DMS153 treated with DMSO at 0.1 percent for 48 hours (cell line): ENCODE data around the gene TTN.
"Not testable (repeated sequence)": the region's sequence is repeated elsewhere in the genome, so short reads cannot be mapped to it uniquely, and the experiment has no call there.

Experiments
- DNase-seq: peaks from one replicate; lab custom pipeline; 2025; ENCODE audit not compliant: unreplicated experiment; lab: John Stamatoyannopoulos, UW

Gene TTN

DNA sequence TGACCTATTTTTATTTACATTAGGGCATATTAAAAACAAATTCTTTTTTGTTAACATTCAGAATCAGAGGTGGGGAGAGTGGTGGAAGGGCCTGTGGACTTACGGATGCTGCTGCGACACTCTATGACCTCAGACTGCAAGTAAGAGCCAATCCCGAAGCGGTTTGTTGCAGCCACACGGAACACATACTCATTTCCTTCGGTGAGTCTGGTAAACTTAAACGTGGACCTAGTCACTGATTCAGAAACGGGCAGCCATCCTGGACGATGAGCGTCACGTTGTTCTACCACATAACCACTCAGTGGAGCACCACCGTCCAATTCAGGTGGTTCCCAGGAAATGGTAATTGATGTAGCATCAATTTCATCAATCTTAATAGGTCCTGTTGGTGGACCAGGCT is 265.1 kb downstream of the TTN start:
- no peak for DNase-seq

DNA sequence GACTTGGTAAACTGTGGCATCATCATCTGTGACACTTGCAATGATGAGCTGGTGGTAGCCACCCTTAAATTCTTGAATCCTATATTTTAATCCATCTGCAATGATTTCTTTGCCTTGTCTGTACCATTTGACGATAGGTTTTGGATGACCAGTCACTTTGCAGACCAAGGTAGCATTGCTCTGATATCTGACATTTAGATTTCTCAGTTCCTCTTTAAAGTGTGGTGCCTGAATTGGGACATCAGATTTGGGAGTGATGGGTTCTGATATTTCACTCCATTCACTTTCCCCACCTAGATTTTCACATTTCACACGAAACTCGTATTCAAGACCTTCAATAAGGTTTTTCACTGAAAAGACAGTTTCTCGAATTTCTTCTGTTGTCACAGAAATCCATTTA is 271.2 kb downstream of the TTN start:
- DNase-seq: no peak

DNA sequence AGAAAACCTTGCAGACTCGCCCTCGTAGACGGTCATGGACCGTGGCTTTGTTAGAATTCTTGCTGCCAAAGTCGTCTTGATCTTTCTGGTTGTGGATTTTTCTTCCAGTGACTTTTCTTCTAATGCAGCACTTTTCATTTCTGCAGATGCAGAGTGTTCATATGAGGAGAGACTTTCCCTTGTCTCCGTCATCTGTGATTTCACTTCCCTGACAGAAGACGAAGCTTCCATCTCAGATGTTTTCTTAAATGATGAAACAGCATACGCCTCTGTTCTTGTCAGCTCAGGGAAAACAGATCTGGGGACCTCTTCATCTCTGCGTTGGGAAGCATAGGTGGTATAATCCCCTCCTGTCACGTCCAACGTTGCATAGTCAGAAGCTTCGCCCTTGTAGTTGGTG is 276.1 kb downstream of the TTN start:
- no peak for DNase-seq

DNA sequence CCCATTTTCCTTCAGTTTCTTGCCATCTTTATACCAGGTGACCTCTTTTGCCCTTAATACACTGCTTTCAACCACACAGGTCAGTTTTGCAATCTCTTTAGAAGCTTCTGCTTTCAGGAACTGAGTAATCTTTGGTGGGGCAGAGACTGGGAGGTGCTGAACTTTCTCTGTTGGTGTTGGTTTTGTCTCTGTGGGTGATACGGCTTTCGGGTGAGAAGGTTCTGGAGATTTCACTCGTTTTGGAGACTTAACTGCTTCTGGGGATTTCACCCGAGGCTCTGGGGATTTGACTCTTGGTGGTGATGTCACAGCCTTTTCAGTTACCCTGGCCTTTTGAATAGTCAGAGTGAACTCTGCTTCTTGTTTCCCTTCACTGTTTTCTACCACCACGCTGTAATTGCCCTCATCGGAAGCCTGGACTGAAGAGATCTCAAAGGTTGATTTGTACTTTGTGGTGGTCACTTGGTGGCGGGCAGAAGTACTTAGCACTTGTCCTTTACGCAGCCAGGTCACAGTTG is 276.5 kb downstream of the TTN start:
- DNase-seq: no peak

DNA sequence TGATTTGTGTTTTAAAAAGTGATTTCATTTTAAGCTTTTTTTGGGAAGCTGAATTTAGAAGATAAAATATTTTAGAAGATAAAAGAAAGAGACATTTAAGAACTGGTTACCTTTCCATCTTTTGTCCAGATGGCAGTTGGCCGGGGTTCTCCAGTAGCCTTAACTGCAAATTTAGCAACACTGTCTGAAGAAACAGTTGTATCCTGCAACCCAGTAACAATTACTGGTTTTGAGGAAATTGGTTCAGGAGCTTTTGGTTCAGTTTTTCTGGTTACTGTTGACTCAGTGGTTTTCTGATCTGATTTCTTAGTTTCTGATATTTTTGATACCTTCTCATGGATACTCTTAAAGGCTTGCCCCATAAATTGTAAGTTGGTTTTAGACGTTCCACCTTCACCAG is 277.1 kb downstream of the TTN start:
- no peak for DNase-seq

DNA sequence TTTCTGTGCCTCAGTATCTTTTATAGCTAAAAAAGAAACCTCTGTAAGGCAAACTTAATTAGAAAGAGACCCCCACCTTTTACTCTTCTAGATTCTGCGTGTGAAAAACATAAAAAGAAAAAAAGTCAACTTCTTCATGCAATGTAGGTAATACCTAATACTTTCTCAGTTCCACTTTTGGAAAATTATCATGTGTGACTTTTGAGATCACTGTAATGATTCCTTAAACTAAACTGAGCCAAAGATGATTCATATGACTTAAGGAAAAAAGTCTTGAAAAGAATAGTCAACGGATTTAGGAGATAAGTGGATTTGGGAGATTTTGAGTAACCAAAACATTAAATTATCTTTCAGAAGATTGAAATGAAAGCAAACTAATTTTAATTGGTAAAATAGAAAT is 278.0 kb downstream of the TTN start:
- DNase-seq: no peak

DNA sequence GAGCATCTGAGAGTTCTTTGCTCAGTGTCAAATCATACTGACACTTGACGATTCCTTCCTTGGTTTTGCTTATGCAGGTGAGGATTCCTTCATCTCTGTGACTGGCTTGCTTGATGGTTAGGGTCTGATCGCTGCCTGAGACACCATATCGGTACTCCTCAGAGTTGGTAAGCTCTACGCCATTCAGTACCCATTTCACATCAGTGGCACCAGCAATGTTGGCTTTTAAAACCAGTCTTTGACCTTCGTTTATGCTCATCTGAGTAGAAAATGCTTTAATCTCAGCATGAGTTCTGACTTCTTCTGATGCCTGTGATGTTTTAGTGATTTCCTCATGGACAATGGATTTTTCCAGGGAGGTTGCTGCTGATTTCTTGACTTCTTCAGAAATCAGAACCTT is 278.6 kb downstream of the TTN start:
- no peak for DNase-seq

DNA sequence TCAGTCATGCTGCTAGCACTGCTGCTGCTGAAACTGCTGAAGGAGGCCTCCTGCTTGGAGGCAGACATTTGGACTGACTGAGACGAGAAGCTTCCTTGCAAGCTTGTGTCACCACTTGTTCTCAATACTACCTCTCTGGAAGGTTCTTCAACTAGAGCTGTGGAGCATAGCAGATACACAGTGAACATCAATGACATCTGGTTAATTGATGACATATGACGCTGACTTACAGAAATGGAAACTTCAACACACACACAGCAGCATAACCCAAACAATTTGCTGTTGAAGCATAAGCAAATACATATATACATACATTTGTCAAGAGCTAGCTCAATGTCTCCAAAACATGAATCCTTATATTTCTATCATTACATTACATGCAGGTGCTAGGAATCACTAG is 279.6 kb downstream of the TTN start:
- DNase-seq: no peak

DNA sequence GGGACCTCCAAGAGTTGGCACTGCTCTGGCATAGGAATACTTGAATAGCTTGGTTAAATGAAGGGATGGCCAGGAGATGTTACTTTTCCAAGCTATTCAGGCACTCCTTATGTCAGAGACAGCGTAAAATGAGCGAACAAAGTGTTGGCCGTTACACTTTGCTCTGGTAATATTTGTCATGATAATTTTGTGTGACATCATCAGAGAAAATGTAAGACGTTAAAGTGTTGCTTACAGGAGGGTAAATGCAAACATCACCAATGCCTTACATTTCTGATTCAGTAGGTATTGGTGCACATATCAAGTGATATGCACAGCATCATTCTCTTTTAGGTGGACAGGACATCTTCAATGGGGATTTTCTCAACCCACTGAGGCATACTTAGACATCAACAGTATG is 281.0 kb downstream of the TTN start:
- DNase-seq: no peak

DNA sequence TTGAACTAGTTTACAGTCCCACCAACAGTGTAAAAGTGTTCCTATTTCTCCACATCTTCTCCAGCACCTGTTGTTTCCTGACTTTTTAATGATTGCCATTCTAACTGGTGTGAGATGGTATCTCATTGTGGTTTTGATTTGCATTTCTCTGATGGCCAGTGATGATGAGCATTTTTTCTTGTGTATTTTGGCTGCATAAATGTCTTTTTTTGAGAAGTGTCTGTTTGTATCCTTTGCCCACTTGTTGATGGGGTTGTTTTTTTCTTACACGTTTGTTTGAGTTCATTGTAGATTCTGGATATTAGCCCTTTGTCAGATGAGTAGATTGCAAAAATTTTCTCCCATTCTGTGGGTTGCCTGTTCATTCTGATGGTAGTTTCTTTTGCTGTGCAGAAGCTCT is 281.8 kb downstream of the TTN start:
- DNase-seq: not testable (repeated sequence)

DNA sequence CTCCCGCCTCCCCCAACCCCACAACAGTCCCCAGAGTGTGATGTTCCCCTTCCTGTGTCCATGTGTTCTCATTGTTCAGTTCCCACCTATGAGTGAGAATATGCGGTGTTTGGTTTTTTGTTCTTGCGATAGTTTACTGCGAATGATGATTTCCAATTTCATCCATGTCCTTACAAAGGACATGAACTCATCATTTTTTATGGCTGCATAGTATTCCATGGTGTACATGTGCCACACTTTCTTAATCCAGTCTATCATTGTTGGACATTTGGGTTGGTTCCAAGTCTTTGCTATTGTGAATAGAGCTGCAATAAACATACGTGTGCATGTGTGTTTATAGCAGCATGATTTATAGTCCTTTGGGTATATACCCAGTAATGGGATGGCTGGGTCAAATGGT is 282.2 kb downstream of the TTN start:
- not testable (repeated sequence) for DNase-seq

DNA sequence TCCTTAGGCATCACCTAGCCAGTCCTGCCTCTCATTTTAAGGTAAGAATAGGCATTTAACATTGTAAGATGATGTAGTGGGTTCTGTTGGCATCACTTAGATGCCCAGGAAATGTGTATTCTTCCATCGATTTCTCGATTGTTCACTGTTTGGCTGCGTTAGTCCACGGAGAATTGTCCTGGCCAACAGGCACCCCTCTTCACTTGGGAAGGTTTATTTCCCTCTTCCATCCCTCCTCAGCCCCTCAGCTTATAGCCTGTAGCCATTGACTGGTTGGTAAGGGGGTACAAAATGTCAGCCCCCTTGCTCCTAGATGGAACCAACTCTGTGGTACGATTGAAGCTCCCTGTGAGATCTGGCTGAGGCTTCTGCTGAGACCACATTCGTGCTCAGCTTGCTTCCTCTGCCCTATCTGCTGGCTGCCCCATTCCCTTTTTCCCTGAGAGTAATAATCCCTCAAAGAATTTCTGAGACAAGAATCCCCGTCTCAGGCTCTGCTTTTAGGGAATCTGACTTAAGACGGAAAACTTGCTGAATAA is 283.6 kb downstream of the TTN start:
- DNase-seq: no peak

DNA sequence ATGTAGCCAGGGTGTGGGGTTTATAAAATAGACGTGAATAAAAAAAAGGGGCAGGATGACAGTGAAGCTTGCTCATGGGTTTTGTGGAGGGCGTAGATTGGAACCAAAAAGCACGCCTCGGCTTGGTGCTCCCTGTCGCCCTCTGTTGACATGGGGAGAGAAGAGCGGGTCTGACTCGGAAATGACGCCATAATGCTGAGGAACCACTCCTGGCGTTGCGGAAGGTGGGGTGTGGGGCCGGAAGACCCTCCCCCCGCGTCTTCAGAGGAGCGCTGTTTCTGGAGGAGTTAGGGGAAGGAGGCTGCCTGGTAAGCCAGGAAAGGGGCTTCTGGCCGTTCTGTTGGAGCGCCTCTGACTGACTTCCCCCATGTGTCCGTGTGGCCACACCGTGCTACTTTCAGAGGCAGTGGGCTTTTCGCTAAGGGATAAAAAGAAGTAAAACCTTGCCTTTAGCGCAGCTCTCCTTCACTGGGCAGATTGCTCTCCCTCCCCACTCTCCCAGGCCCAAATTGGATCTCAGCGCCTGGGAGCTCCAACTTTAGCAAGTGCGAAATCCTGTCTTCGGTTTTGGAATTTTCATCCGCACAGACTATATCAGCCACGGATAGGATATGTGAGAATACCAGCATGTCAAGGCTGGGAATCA is 284.1 kb downstream of the TTN start:
- peak; percentile 45 for DNase-seq

DNA sequence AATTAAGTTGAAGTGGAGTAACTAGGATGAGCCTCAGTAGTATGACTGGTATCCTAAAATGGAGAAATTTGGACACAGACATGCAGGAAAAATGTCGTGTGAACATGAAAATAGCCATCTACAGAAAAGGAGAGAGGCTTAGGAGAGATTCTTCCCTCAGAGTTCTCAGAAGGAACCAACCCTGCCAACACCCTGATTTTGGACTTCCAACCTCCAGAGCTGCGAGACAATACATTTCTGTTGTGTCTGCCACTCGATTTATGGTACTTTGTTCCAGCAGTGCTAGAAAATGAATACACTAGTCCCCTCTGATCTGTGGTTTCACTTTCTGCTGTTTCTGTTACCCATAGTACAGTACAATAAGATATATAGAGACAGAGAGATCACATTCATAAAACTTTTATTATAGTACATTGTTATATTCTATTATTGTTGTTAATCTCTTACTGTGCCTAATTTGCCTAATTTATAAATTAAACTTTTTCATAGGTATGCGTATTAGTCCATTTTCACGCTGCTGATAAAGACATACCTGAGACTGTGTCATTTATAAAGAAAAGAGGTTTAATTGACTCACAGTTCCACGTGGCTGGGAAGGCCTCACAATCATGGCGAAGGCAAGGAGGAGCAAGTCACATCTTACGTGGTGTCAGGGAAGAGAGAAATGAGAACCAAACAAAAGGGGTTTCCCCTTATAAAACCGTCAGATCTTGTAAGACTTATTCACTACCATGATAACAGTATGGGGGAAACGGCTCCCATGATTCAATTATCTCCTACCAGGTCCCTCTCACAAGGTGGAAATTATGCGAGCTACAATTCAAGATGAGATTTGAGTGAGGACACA is 285.7 kb downstream of the TTN start:
- DNase-seq: no peak

DNA sequence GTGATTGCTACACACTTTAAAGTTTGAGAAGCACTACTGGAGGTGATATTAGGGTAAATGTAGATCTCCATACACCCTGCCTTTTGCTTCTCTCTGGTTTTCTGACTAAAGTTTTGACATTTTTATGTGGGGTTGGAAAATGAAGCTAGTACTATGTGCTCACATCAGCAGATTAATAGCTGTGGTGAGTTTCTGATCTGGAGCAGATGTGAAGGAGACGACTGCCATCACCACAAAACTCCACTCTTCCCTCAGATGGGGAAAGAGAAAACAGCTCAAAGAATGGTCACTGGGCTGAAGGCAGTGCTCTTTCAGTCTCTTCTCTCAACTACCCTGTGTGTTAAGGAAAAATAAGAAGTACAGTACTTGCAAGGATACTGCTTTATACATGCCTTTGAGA is 289.7 kb downstream of the TTN start:
- no peak for DNase-seq

DNA sequence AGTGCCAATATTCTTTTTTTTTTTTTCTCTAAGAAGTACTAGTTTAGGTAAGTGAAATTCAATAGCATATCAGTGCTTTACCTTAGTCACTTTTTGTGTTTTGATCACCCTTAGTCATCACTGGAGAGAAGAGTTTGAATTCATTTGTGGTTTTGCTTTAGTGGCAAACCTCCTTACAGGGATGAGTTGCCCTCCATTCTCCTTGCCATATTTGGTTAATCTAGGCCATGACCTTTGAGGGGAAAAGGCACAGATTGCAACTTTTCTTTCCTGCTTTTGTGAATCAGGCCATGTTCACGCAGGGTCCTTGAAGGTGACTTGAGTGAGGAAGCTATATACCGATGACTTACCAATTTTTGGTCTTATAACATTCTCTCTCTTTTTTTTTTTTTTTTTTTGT is 292.6 kb downstream of the TTN start:
- no peak for DNase-seq

DNA sequence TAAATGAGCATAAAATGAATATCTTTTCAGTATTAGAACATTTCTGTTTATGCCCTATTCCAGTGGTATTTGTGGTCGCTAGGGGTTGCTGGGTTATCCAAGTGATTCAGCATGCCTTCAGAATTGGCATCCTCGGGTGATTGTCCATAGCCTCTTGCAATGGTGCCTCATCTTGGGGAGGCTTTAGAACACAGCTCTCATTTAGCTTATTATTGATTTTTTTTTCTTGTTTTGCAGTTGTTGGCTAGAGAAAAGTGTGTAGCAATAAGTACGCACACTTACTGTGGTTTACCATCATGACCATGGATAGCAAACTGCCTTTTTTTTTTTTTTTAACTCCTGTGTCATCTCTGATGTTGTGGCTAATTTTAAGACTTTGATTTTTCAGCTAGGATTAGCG is 293.3 kb downstream of the TTN start:
- DNase-seq: no peak

DNA sequence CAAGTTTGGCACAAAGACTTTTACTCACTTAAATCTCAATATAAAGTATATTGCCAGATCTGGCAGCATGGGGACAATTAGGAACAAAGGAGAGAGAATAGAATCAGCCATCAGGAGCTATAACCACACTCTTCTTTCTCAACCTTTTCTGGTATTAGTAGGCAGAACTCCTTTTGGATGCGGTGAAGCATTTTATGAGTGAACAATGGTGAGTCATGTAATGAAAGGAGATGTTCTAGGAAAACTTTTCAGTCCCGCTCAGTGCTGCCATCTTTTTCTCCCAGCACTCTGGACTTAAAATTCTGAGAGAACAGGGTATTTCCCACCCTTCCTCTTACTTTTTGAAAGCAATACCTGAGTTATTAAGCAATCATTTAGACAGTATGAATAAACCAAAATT is 294.7 kb downstream of the TTN start:
- no peak for DNase-seq

DNA sequence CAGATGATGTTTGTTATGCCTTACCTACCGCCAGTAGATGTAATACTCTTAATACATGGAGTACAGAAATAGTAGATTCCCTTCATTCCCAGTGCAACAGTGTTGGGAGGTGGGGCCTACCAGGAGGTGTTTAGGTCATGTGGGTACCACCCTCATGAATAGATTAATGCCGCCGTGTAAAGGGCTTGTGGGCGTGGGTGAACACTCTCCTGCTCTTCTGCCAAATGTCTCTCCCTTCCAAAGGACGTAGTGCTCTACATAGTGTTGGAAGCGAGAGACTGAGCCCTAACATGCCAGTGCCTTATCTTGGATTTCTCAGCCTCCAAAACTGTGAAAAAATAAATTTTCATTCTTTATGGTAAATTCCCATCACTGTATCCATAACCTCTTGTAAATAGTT is 296.8 kb downstream of the TTN start:
- no peak for DNase-seq

DNA sequence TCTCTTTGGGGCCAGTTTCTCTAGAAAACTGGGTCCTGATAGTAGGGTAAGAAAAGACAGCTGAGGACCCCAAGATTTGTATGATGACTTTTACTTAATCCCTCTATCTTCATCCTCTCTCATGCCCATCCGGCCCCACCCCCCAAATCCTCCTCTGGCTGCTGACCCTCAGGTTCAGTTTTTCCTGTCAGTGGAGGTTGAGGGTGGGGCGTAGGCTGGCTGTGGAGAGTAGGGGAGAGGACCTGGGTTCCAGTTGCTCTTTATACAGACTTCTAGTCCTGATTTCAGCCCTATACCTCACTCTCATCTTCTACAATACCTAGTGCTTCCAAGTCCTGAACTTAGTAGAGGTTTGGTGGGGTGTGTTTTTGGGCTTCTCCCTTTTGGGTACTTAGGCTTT is 298.6 kb downstream of the TTN start:
- no peak for DNase-seq

DNA sequence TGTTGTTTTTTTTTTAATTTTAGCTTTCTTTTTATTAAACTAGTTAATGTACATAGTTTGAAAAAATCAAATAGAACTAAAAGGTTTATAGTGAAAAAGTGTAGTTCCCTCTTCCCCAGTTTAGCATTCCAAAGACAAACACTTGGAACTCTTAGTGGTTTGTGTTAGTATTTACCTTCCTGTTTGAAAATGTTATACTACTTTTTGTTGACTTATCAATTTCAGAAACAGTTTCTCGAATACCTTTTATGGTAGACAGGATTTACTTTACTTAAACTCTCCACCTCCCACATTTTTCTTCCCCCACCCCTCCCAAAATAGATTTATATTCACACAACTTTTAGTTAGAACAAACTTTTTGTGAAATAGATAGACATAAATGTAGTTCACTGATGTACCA is 300.3 kb downstream of the TTN start:
- DNase-seq: no peak

DNA sequence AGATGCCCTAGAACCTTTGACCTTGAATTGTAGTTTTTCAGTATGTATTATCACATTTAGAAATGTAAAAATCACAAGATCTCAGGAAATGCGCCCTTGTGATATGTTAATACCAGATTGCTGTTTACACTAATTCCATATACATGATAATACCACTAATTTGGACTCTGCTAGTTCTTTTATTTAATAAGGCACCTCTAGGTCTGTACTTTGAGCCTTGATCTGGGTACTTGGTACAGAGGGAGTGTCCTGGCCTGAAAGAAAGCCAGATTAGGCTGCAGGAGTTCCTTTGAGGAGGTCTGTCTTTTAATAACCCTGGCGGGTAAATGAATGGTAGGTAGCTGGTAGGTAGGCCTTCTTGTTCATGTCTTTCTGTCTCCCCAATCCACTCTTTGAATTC is 300.7 kb downstream of the TTN start:
- DNase-seq: no peak
